Measurements from ENCODE around the gene ELK3. TPM values are rescaled to one million over a fixed set of nuclear protein-coding genes. Genes with fewer than 3 reads are reported as not detected.

The ELK3 gene
- total and polyA plus RNA-seq, 2 of the 8 experiments (the other 6 are each of a cell fraction or from before 2014, with no cell fraction given), result 3.5 to 14.3 TPM

DNA sequence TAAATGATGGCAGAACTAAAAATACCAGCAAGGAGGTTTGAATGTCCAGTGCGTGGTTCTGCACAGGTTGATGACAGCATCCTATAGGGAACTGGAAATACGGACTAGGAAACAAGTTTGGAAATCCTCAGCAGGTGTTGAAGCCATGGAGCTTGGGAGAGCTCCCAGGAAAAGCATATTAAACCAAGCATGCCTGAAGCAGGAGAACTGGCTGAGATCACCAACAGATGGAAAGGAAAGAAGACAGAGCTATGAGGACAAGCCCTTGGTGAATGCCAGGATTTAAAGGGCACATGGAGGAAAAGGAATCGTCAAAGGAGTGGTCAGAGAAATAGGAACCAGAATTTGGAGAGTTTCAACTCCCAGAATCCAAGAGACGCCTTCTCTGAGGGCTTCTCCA, 21.2 kb upstream of the ELK3 start:
- H3K27me3 ChIP-seq (replicated peaks in 1 of 4; ENCODE audit: control insufficient read depth in 3 of 4, extremely low read depth in 1 of 4, insufficient read depth in 3 of 4, low read length in 3 of 4), result no peaks in the 10 kb centered on the region
- H3K23ac ChIP-seq (ENCODE audit: insufficient read length), result no peak overlapping the region
- no peaks in the 10 kb centered on the region for H3K23me2 ChIP-seq (ENCODE audit: low read depth, low read length)
- H2BK15ac ChIP-seq (ENCODE audit: low read length), result no peak overlapping the region
- no peak overlapping the region for H2AK5ac ChIP-seq (ENCODE audit: low read depth, low read length)
- H3K4ac ChIP-seq (replicated peaks; ENCODE audit: insufficient read length, low read depth, low read length), result no peak overlapping the region
- H2BK5ac ChIP-seq (ENCODE audit: low read depth, low read length), result no peak overlapping the region
- peaks cover 0 to 9% of the 10 kb centered on the region in 2 experiments; a peak in 1 of 4 replicates for H3K9me3 ChIP-seq (ENCODE audit: insufficient read depth in 2 of 2, low read depth in 1 of 2, low read length in 1 of 2)
- H4K91ac ChIP-seq (replicated peaks; ENCODE audit: insufficient read length, low read length), result no peak overlapping the region
- H2BK12ac ChIP-seq (ENCODE audit: low read depth, low read length), result no peak overlapping the region
- WGBS, 2 experiments (ENCODE audit: extremely low coverage in 1 of 2, insufficient coverage in 1 of 2, insufficient read length in 1 of 2, insufficient replicate concordance in 2 of 2, low coverage in 1 of 2, low lambda C conversion rate in 2 of 2, missing lambda C conversion rate in 1 of 2), result 87% methylated on average over 4 of the region's 4 CpGs; no CpG with 5 or more reads in 1 of the 2 experiments
- no peak overlapping the region for H3K56ac ChIP-seq (replicated peaks; ENCODE audit: insufficient read length, low read depth, low read length)
- TF ChIP-seq JUN (IDR thresholded peaks at IDR 0.05; ENCODE audit: low read depth, low read length), result no peak
- no peak for TF ChIP-seq SAP30 (IDR thresholded peaks at IDR 0.05; ENCODE audit: insufficient read depth, insufficient replicate concordance, low read length)
- TF ChIP-seq SP2 (IDR thresholded peaks at IDR 0.05; ENCODE audit: low read length), result no peak
- TF ChIP-seq YY1 (IDR thresholded peaks at IDR 0.05; ENCODE audit: low read depth, low read length), result no peak
- no peak for TF ChIP-seq SIRT6 (IDR thresholded peaks at IDR 0.05; ENCODE audit: low read length)
- DNase-seq (ENCODE audit: low read depth in 1 of 2, low spot score in 2 of 2) (no peak), FAIRE-seq (no peak)
- no peak overlapping the region for H3K18ac ChIP-seq (ENCODE audit: extremely low read depth, low read length)
- no peak overlapping the region for H3K4me3 ChIP-seq (ENCODE audit: extremely low read depth in 1 of 4, insufficient read depth in 2 of 4, low read depth in 3 of 4, low read length in 4 of 4)
- CTCF ChIA-PET (ENCODE audit: partially characterized antibody), result interaction anchor here (1.0 kb wide), 1 partner anchor 25 kb away, joined by 3 read pairs; no protein-coding TSS in a partner anchor
- H3K79me2 ChIP-seq (ENCODE audit: control insufficient read depth in 1 of 2, insufficient read depth in 2 of 2, low read length in 2 of 2), result no peaks in the 10 kb centered on the region
- no peak overlapping the region for H2BK120ac ChIP-seq (replicated peaks; ENCODE audit: low read depth, low read length)
- H3K9ac ChIP-seq (replicated peaks in 1 of 4; ENCODE audit: extremely low read depth in 1 of 4, low read depth in 3 of 4, low read length in 3 of 4), result no peak overlapping the region
- H4K5ac ChIP-seq (ENCODE audit: insufficient read length, low read depth, low read length), result no peak overlapping the region
- H2BK20ac ChIP-seq (ENCODE audit: low read length), result no peak overlapping the region
- H2AFZ ChIP-seq (ENCODE audit: low read length), result no peak overlapping the region
- no peak overlapping the region for H4K8ac ChIP-seq (ENCODE audit: extremely low read depth, insufficient read depth, low read length)
- H3K79me1 ChIP-seq (ENCODE audit: low read depth, low read length), result no peaks in the 10 kb centered on the region
- no peaks in the 10 kb centered on the region for H3K36me3 ChIP-seq (ENCODE audit: control insufficient read depth in 2 of 4, insufficient read depth in 4 of 4, low read length in 3 of 4)
- H3K4me1 ChIP-seq (replicated peaks in 1 of 4; ENCODE audit: control insufficient read depth in 3 of 4, insufficient read depth in 4 of 4, low read length in 3 of 4), result no peaks in the 10 kb centered on the region
- POLR2A ChIA-PET (ENCODE audit: partially characterized antibody), result no interaction called here
- no peaks in the 10 kb centered on the region for H4K20me1 ChIP-seq (replicated peaks in 1 of 2; ENCODE audit: control insufficient read depth in 1 of 2, insufficient read depth in 2 of 2, low read length in 2 of 2)
- no peak overlapping the region for H3K27ac ChIP-seq (ENCODE audit: low read depth, low read length)
- no peak overlapping the region for H3K4me2 ChIP-seq (ENCODE audit: insufficient read depth in 1 of 2, low read depth in 2 of 2, low read length in 2 of 2)
- no peak overlapping the region for H3K14ac ChIP-seq (ENCODE audit: insufficient read length)
